ENCODE measurements around the gene GNLY. TPM values are rescaled to one million over a fixed set of nuclear protein-coding genes. Genes with fewer than 3 reads are reported as not detected.

The GNLY gene
- total and polyA plus RNA-seq, 2 of the 13 experiments (the other 11 are each of a cell fraction or from before 2014, with no cell fraction given), result not detected

- TF ChIP-seq HBP1 (CRISPR knock-in tag; IDR thresholded peaks at IDR 0.05; ENCODE audit: low read depth) (0 out of 2 replicates have a peak, but pooled peaks have one; percentile 40), CEBPG (CRISPR knock-in tag; IDR thresholded peaks at IDR 0.05) (0 out of 2 replicates have a peak, but pooled peaks have one; percentile 6), ARID5B (CRISPR knock-in tag; IDR thresholded peaks at IDR 0.05) (0 out of 2 replicates have a peak, but pooled peaks have one; percentile 20), HMG20A (CRISPR knock-in tag; IDR thresholded peaks at IDR 0.05; ENCODE audit: borderline replicate concordance) (peak; percentile 28; the same call in 1 of the 2 replicates), TAF15 (IDR thresholded peaks at IDR 0.05; ENCODE audit: low read depth, low read length, poor library complexity, severe bottlenecking) (no peak), REPIN1 (CRISPR knock-in tag; IDR thresholded peaks at IDR 0.05; ENCODE audit: borderline replicate concordance, low read depth) (0 out of 2 replicates have a peak, but pooled peaks have one; percentile 19), MIER3 (CRISPR knock-in tag; IDR thresholded peaks at IDR 0.05; ENCODE audit: borderline replicate concordance) (peak; percentile 37; the same call in 1 of the 2 replicates), NCOA1 (CRISPR knock-in tag; IDR thresholded peaks at IDR 0.05) (no peak), THAP11 (CRISPR knock-in tag; IDR thresholded peaks at IDR 0.05) (0 out of 2 replicates have a peak, but pooled peaks have one; percentile 22), KLF16 (CRISPR knock-in tag; IDR thresholded peaks at IDR 0.05) (0 out of 4 replicates have a peak, but pooled peaks of 1 of the 2 experiments have one; percentile 19), ZNF331 (CRISPR knock-in tag; IDR thresholded peaks at IDR 0.05) (0 out of 2 replicates have a peak, but pooled peaks have one; percentile 25)
- TF ChIP-seq, protein P1, sequence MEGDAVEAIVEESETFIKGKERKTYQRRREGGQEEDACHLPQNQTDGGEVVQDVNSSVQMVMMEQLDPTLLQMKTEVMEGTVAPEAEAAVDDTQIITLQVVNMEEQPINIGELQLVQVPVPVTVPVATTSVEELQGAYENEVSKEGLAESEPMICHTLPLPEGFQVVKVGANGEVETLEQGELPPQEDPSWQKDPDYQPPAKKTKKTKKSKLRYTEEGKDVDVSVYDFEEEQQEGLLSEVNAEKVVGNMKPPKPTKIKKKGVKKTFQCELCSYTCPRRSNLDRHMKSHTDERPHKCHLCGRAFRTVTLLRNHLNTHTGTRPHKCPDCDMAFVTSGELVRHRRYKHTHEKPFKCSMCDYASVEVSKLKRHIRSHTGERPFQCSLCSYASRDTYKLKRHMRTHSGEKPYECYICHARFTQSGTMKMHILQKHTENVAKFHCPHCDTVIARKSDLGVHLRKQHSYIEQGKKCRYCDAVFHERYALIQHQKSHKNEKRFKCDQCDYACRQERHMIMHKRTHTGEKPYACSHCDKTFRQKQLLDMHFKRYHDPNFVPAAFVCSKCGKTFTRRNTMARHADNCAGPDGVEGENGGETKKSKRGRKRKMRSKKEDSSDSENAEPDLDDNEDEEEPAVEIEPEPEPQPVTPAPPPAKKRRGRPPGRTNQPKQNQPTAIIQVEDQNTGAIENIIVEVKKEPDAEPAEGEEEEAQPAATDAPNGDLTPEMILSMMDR (CRISPR knock-in tag; IDR thresholded peaks at IDR 0.05), result peak; percentile 92
- TF ChIP-seq, protein P2, sequence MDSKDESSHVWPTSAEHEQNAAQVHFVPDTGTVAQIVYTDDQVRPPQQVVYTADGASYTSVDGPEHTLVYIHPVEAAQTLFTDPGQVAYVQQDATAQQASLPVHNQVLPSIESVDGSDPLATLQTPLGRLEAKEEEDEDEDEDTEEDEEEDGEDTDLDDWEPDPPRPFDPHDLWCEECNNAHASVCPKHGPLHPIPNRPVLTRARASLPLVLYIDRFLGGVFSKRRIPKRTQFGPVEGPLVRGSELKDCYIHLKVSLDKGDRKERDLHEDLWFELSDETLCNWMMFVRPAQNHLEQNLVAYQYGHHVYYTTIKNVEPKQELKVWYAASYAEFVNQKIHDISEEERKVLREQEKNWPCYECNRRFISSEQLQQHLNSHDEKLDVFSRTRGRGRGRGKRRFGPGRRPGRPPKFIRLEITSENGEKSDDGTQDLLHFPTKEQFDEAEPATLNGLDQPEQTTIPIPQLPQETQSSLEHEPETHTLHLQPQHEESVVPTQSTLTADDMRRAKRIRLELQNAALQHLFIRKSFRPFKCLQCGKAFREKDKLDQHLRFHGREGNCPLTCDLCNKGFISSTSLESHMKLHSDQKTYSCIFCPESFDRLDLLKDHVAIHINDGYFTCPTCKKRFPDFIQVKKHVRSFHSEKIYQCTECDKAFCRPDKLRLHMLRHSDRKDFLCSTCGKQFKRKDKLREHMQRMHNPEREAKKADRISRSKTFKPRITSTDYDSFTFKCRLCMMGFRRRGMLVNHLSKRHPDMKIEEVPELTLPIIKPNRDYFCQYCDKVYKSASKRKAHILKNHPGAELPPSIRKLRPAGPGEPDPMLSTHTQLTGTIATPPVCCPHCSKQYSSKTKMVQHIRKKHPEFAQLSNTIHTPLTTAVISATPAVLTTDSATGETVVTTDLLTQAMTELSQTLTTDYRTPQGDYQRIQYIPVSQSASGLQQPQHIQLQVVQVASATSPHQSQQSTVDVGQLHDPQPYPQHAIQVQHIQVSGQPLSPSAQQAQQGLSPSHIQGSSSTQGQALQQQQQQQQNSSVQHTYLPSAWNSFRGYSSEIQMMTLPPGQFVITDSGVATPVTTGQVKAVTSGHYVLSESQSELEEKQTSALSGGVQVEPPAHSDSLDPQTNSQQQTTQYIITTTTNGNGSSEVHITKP (CRISPR knock-in tag; IDR thresholded peaks at IDR 0.05; ENCODE audit: low read depth), result peak; percentile 74; the same call in 1 of the 2 replicates
Measured at GRCh38 chr2:85707304-85707703, 13.1 kb downstream of the GNLY start (continued).
